ENCODE data around the gene EXD3.

EXD3 gene

GRCh38 chr9:137266585-137267453 lies 156.1 kb downstream of the EXD3 start:
- TF ChIP-seq, protein P1, sequence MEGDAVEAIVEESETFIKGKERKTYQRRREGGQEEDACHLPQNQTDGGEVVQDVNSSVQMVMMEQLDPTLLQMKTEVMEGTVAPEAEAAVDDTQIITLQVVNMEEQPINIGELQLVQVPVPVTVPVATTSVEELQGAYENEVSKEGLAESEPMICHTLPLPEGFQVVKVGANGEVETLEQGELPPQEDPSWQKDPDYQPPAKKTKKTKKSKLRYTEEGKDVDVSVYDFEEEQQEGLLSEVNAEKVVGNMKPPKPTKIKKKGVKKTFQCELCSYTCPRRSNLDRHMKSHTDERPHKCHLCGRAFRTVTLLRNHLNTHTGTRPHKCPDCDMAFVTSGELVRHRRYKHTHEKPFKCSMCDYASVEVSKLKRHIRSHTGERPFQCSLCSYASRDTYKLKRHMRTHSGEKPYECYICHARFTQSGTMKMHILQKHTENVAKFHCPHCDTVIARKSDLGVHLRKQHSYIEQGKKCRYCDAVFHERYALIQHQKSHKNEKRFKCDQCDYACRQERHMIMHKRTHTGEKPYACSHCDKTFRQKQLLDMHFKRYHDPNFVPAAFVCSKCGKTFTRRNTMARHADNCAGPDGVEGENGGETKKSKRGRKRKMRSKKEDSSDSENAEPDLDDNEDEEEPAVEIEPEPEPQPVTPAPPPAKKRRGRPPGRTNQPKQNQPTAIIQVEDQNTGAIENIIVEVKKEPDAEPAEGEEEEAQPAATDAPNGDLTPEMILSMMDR (IDR thresholded peaks at IDR 0.05): no peak
- Histone ChIP-seq H3K36me3 (peaks cover 80% of the 10 kb centered on the region), H3K4me3 (ENCODE audit: low read depth in 1 of 2, low read length in 1 of 2) (no peak overlapping the region), H3K4me1 (ENCODE audit: control insufficient read depth in 1 of 2, insufficient read depth in 1 of 2, low read depth in 1 of 2, low read length in 1 of 2) (no peaks in the 10 kb centered on the region), H3K27me3 (no peaks in the 10 kb centered on the region), H3K27ac (no peak overlapping the region), H3K9me3 (no peaks in the 10 kb centered on the region)

DNA sequence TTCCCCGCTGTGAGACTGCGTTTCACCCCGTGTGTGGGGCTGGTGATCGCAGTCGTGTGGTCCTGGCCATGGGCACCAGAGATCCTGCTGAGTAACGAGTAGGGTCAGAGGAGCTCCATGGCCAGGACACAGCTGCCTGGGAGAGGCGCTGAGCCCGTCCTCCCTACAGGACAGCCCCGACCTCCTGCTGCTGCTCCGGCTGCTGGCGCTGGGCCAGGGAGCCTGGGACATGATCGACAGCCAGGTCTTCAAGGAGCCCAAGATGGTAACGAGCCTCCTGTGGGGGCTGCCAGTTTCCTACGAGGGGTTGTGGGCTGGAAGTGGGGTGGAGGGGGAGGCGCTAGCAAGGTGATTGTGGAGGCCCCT lies 156.8 kb downstream of the EXD3 start:
- no peak overlapping the region for H3K27ac ChIP-seq
- peaks cover 76% of the 10 kb centered on the region for H3K36me3 ChIP-seq
- no peaks in the 10 kb centered on the region for H3K9me3 ChIP-seq
- no peaks in the 10 kb centered on the region for H3K27me3 ChIP-seq
- H3K4me3 ChIP-seq (ENCODE audit: low read depth in 1 of 2, low read length in 1 of 2): no peak overlapping the region
- TF ChIP-seq, protein P1 (IDR thresholded peaks at IDR 0.05): no peak
- H3K4me1 ChIP-seq (ENCODE audit: control insufficient read depth in 1 of 2, insufficient read depth in 1 of 2, low read depth in 1 of 2, low read length in 1 of 2): no peaks in the 10 kb centered on the region

GRCh38 chr9:137265496-137266161 lies 157.3 kb downstream of the EXD3 start:
- Histone ChIP-seq H3K4me3 (ENCODE audit: low read depth in 1 of 2, low read length in 1 of 2) (no peak overlapping the region), H3K9me3 (no peaks in the 10 kb centered on the region), H3K4me1 (ENCODE audit: control insufficient read depth in 1 of 2, insufficient read depth in 1 of 2, low read depth in 1 of 2, low read length in 1 of 2) (no peaks in the 10 kb centered on the region), H3K27ac (no peak overlapping the region), H3K27me3 (no peaks in the 10 kb centered on the region), H3K36me3 (peaks cover 71% of the 10 kb centered on the region)
- TF ChIP-seq, protein P1 (IDR thresholded peaks at IDR 0.05): no peak

DNA sequence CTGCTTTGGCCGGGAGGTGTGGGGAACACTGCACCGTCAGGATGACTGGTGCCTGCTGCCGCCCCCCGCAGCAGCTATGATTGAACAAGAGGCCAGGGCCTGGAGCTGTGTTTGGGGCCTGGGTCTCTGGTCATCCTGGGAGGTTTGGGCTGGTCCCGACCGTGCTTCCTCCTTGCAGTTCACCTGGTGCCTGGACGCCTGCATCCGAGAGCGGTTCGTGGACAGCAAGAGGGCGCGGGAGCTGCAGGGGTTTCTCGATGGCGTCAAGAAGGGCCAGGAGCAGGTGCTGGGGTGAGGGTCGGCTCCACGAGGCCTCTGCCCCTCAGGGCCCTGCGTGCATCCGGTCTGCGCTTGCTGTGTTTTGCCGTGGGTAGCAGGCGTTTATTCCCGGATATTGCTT lies 158.9 kb downstream of the EXD3 start:
- TF ChIP-seq, protein P1 (IDR thresholded peaks at IDR 0.05): no peak
- Histone ChIP-seq H3K27ac (no peak overlapping the region), H3K9me3 (no peaks in the 10 kb centered on the region), H3K4me1 (ENCODE audit: control insufficient read depth in 1 of 2, insufficient read depth in 1 of 2, low read depth in 1 of 2, low read length in 1 of 2) (no peaks in the 10 kb centered on the region), H3K27me3 (no peaks in the 10 kb centered on the region), H3K4me3 (ENCODE audit: low read depth in 1 of 2, low read length in 1 of 2) (no peak overlapping the region), H3K36me3 (peaks cover 60% of the 10 kb centered on the region)

DNA sequence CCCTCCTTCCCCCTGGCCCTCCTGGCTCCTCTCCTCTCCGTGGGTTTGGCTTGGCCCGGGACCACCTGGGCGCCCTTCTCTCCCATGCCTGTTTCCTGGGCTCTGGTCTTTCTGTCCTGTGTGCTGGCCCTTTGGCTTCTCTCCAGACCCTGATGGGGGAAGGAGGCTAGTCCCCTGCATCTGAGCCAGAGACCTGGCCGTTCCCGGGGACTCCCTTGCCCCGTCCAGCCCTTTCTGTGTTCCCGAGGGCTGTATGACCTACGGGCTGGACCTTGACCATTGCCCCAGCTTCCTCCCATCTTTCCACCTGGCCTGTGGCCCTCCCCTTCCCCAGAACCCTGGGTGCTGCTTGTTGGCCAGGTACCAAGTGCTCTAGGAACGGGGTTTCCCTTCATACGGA lies 159.5 kb downstream of the EXD3 start:
- Histone ChIP-seq H3K4me3 (ENCODE audit: low read depth in 1 of 2, low read length in 1 of 2) (no peak overlapping the region), H3K27ac (no peak overlapping the region), H3K9me3 (no peaks in the 10 kb centered on the region), H3K27me3 (no peaks in the 10 kb centered on the region), H3K4me1 (ENCODE audit: control insufficient read depth in 1 of 2, insufficient read depth in 1 of 2, low read depth in 1 of 2, low read length in 1 of 2) (no peaks in the 10 kb centered on the region), H3K36me3 (peaks cover 60% of the 10 kb centered on the region)
- TF ChIP-seq, protein P1 (IDR thresholded peaks at IDR 0.05): no peak

Data from neutrophil (primary cell).